HepG2 (cell line): ENCODE data around the gene RAP1GAP2. TPM values are rescaled to one million over a fixed set of nuclear protein-coding genes. Genes with fewer than 3 reads are reported as not detected.

Experiments
- ASH2L ChIP-seq: fragments of 300-600, 200-600 bp; sonication (generic); IDR thresholded peaks from 2 replicates; pipeline ENCODE4 v1.7.0; 2017; ENCODE audit warnings: low read depth, mild to moderate bottlenecking, moderate library complexity, mixed read lengths, low read length; ENCODE audit not compliant: insufficient read length
- ATM ChIP-seq: fragments of 450-650 bp; IDR thresholded peaks from 2 replicates; pipeline ENCODE4 v1.7.1; 2017; ENCODE audit warnings: mild to moderate bottlenecking, borderline replicate concordance
- CBX2 ChIP-seq, 2 experiments: fragments of 200-600 bp in 1 of 2; sonication (generic); formaldehyde crosslinking in 1 of 2; IDR thresholded peaks; 2 replicates each; pipeline versions ENCODE4 v1.7.0 to v1.8.1; 2018 to 2022; ENCODE audit warnings: low read depth in 2 of 2, low read length in 1 of 2, mild to moderate bottlenecking in 1 of 2, missing genetic modification reagents in 1 of 2
- FOSL1 ChIP-seq: sonication (generic); formaldehyde crosslinking; IDR thresholded peaks from 2 replicates; pipeline ENCODE4 v1.9.0; 2021; ENCODE audit warnings: missing genetic modification reagents, borderline replicate concordance
- FOSL2 ChIP-seq: sonication (generic); formaldehyde crosslinking; IDR thresholded peaks from 2 replicates; pipeline ENCODE4 v1.4.0; 2020; ENCODE audit warnings: missing genetic modification reagents
- HBP1 ChIP-seq: IDR thresholded peaks from 2 replicates; pipeline ENCODE4 v1.6.1; 2016; ENCODE audit warnings: low read depth, control low read depth
- HNF4A ChIP-seq: sonication (generic); formaldehyde crosslinking; IDR thresholded peaks from 2 replicates; pipeline ENCODE4 v1.4.0; 2020; ENCODE audit warnings: missing genetic modification reagents
- JUND ChIP-seq: sonication (generic); formaldehyde crosslinking; IDR thresholded peaks from 2 replicates; pipeline ENCODE4 v1.8.0; 2022; ENCODE audit warnings: mild to moderate bottlenecking, missing genetic modification reagents
- LCORL ChIP-seq, 2 experiments: fragments of 450-650 bp in 1 of 2; sonication (generic) in 1 of 2; formaldehyde crosslinking in 1 of 2; IDR thresholded peaks; 2 replicates each; pipeline versions ENCODE4 v1.5.0 to v1.6.1; 2017 to 2020; ENCODE audit warnings: antibody characterized with exemption in 1 of 2, missing genetic modification reagents in 1 of 2
- MATR3 ChIP-seq: sonication (generic); formaldehyde crosslinking; IDR thresholded peaks from 2 replicates; pipeline ENCODE4 v1.4.0; 2020; ENCODE audit warnings: missing genetic modification reagents
- NFATC3 ChIP-seq: sonication (generic); formaldehyde crosslinking; IDR thresholded peaks from 2 replicates; pipeline ENCODE4 v1.5.1; 2020; ENCODE audit warnings: mild to moderate bottlenecking, missing genetic modification reagents
- NR2C2 ChIP-seq: sonication (generic); formaldehyde crosslinking; IDR thresholded peaks from 2 replicates; pipeline ENCODE4 v1.4.0; 2020; ENCODE audit warnings: missing genetic modification reagents, mild to moderate bottlenecking, moderate library complexity, borderline replicate concordance
- NR2F6 ChIP-seq, 2 experiments: IDR thresholded peaks; 2 replicates each; pipeline ENCODE4 v1.6.1; 2016; ENCODE audit warnings: antibody characterized with exemption in 1 of 2, mild to moderate bottlenecking in 1 of 2
- RXRB ChIP-seq: IDR thresholded peaks from 2 replicates; pipeline ENCODE4 v1.6.1; 2016; ENCODE audit warnings: borderline replicate concordance, missing genetic modification reagents, missing compliant biosample characterization
- YEATS2 ChIP-seq: sonication (generic); formaldehyde crosslinking; IDR thresholded peaks from 2 replicates; pipeline ENCODE4 v1.4.0; 2020; ENCODE audit warnings: missing genetic modification reagents, borderline replicate concordance
- ZNF230 ChIP-seq: sonication (generic); formaldehyde crosslinking; IDR thresholded peaks from 2 replicates; pipeline ENCODE4 v1.4.0; 2020; ENCODE audit warnings: mild to moderate bottlenecking, missing genetic modification reagents
- ZNF543 ChIP-seq: sonication (generic); formaldehyde crosslinking; IDR thresholded peaks from 2 replicates; pipeline ENCODE4 v1.4.0; 2020; ENCODE audit warnings: mild to moderate bottlenecking, missing genetic modification reagents
- ZNF773 ChIP-seq: sonication (generic); formaldehyde crosslinking; IDR thresholded peaks from 2 replicates; pipeline ENCODE4 v1.4.0; 2020; ENCODE audit warnings: missing genetic modification reagents, borderline replicate concordance
- ZSCAN21 ChIP-seq: sonication (generic); formaldehyde crosslinking; IDR thresholded peaks from 2 replicates; pipeline ENCODE4 v1.8.0; 2022; ENCODE audit warnings: mild to moderate bottlenecking, missing genetic modification reagents, moderate library complexity, borderline replicate concordance
- polyA plus RNA-seq, 8 experiments: library from polyadenylated mRNA; depleted of rRNA in 3 of 8; stranded (reverse) in 7 of 8; unstranded in 1 of 8; fragments of >200 nt; fragmentation: Illumina TruSeq in 4 of 8; extraction: Trizol in 4 of 8; gene quantifications; 2 replicates each; pipeline versions ENCODE4 v1.2.1 to v1.2.3, GENCODE V29; 2011 to 2016; ENCODE audit warnings: low read depth in 4 of 8, missing spikeins in 1 of 8, mixed read lengths in 1 of 8; ENCODE audit not compliant: insufficient read depth in 1 of 8
- total RNA-seq, 5 experiments: library from RNA; depleted of rRNA; stranded (reverse); fragments of >200 nt; fragmentation: Illumina TruSeq; extraction: Trizol; gene quantifications; 2 replicates each; pipeline ENCODE4 v1.2.3, GENCODE V29; 2016; ENCODE audit warnings: low read depth in 1 of 5

Gene RAP1GAP2
- total and polyA plus RNA-seq, 2 of the 13 experiments (the other 11 are each of a cell fraction or from before 2014, with no cell fraction given), result 10.9 to 12.0 TPM

GRCh38 chr17:2867441-2868424 is 71.5 kb downstream of the RAP1GAP2 start (continued):
- TF ChIP-seq NR2C2 (peak; percentile 58), YEATS2 (peak; percentile 38; the same call in 1 of the 2 replicates), ASH2L (peak; percentile 35), ZNF773 (CRISPR knock-in tag) (no peak), ZNF543 (CRISPR knock-in tag) (peak; percentile 66; the same call in 1 of the 2 replicates), ATM (no peak), FOSL2 (CRISPR knock-in tag) (peak; percentile 96), ZSCAN21 (CRISPR knock-in tag) (no peak; the same call in 1 of the 2 replicates), JUND (peak; percentile 75; the same call in 1 of the 2 replicates), RXRB (CRISPR knock-in tag) (peak; percentile 95), NFATC3 (CRISPR knock-in tag) (no peak), LCORL (IDR thresholded peaks at IDR 0.05) (no peak), LCORL (CRISPR knock-in tag; IDR thresholded peaks at IDR 0.05) (peak; percentile 62; the same call in 1 of the 2 replicates), CBX2 (IDR thresholded peaks at IDR 0.05; ENCODE audit: low read depth, low read length) (no peak), CBX2 (CRISPR knock-in tag; IDR thresholded peaks at IDR 0.05; ENCODE audit: low read depth) (0 out of 2 replicates have a peak, but pooled peaks have one; percentile 60), MATR3 (CRISPR knock-in tag) (no peak), FOSL1 (CRISPR knock-in tag) (0 out of 2 replicates have a peak, but pooled peaks have one; percentile 38), HBP1 (CRISPR knock-in tag) (no peak), HNF4A (peak; percentile 19; the same call in 1 of the 2 replicates), ZNF230 (CRISPR knock-in tag) (0 out of 2 replicates have a peak, but pooled peaks have one; percentile 47), NR2F6 (IDR thresholded peaks at IDR 0.05) (no peak), NR2F6 (CRISPR knock-in tag; IDR thresholded peaks at IDR 0.05) (0 out of 2 replicates have a peak, but pooled peaks have one; percentile 24)
